Activated naive CD8-positive, alpha-beta T cell treated with anti-CD3 and anti-CD28 coated beads, Interleukin-2, amount 50 U/mL, for 24 hours (primary cell): Measurements from ENCODE around the gene IFNK.

Source experiments
- ATAC-seq: fragments of 150-1000 bp; cut with Tn5 transposase; one replicate; pipeline ENCODE4 v1.10.0; 2021
- DNase-seq: peaks from one replicate; pipeline ENCODE4 v3.0.0; 2021
- H3K27ac Mint-ChIP-seq: one replicate; pipeline ENCODE4 v1.8.0; 2021; ENCODE audit warnings: mild to moderate bottlenecking, mixed read lengths
- H3K27me3 Mint-ChIP-seq: one replicate; pipeline ENCODE4 v1.8.0; 2021; ENCODE audit warnings: mixed read lengths
- H3K36me3 Mint-ChIP-seq: one replicate; pipeline ENCODE4 v1.8.0; 2021; ENCODE audit warnings: low read depth, mixed read lengths
- H3K4me1 Mint-ChIP-seq: one replicate; pipeline ENCODE4 v1.8.0; 2021; ENCODE audit warnings: mixed read lengths
- H3K4me3 Mint-ChIP-seq: one replicate; pipeline ENCODE4 v1.8.0; 2021; ENCODE audit warnings: mild to moderate bottlenecking, moderate library complexity, mixed read lengths
- H3K9me3 Mint-ChIP-seq: one replicate; pipeline ENCODE4 v1.8.0; 2021; ENCODE audit warnings: mixed read lengths

IFNK gene

DNA sequence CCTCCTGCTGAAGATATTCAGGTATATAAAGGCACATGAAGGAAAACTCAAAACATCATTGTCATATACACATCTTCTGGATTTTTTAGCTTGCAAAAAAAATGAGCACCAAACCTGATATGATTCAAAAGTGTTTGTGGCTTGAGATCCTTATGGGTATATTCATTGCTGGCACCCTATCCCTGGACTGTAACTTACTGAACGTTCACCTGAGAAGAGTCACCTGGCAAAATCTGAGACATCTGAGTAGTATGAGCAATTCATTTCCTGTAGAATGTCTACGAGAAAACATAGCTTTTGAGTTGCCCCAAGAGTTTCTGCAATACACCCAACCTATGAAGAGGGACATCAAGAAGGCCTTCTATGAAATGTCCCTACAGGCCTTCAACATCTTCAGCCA, at the start of gene IFNK:
Gene IFNK (plus strand): TSS at position 55 of the 400 bp plus-strand sequence. CDS start 47 bp downstream, at position 102.
- Mint-ChIP-seq H3K9me3 (no peaks in the 10 kb centered on the region), H3K36me3 (no peaks in the 10 kb centered on the region)

GRCh38 chr9:27474305-27474704, 49.8 kb upstream of the IFNK start:
- Mint-ChIP-seq H3K27me3 (no peaks in the 10 kb centered on the region), H3K36me3 (peaks cover 3% of the 10 kb centered on the region), H3K4me3 (no peak overlapping the region), H3K27ac (no peak overlapping the region), H3K4me1 (peaks cover 6% of the 10 kb centered on the region), H3K9me3 (peaks cover 11% of the 10 kb centered on the region)
- ATAC-seq (no peak), DNase-seq (no peak)

More for the DNA sequence above, at the start of gene IFNK:
- no peak for ATAC-seq
- Mint-ChIP-seq H3K4me1 (peaks cover 9% of the 10 kb centered on the region), H3K4me3 (no peak within 1 kb of the TSS), H3K27ac (no peak within 1 kb of the TSS), H3K27me3 (peaks cover 22% of the 10 kb centered on the region)
- DNase-seq: no peak

DNA sequence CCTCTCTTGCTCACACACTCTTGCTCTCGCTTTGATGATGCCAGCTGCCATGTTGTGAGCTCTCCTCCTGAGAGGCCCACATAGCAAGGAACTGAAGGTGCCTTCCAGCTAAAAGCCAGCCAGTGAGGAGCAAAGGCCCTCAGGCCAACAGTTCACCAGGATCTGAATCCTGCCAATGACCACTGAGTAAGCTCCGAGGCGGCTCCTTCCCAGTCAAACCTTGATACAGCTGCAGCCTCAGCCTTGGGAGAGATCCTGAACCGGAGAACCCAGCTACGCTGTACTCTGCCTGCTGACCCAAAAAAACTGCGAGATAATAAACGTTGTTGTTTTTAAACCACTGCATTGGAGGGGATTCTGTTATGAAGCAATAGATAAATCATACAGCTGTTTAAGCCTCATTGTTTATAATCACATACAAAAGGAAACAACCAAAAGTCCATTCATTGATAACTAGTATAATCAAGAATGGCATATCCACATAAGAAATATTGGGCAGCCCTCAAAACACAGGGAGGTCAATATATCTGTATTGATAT, 49.0 kb upstream of the IFNK start:
- Mint-ChIP-seq H3K27ac (no peak overlapping the region), H3K9me3 (peaks cover 12% of the 10 kb centered on the region), H3K4me1 (peaks cover 6% of the 10 kb centered on the region), H3K4me3 (no peak overlapping the region), H3K27me3 (no peaks in the 10 kb centered on the region), H3K36me3 (peaks cover 3% of the 10 kb centered on the region)
- ATAC-seq (no peak), DNase-seq (no peak)

- Mint-ChIP-seq H3K27ac (no peak overlapping the region), H3K4me3 (no peak overlapping the region)
Measured at GRCh38 chr9:27476870-27477515, 47.1 kb upstream of the IFNK start.

DNA sequence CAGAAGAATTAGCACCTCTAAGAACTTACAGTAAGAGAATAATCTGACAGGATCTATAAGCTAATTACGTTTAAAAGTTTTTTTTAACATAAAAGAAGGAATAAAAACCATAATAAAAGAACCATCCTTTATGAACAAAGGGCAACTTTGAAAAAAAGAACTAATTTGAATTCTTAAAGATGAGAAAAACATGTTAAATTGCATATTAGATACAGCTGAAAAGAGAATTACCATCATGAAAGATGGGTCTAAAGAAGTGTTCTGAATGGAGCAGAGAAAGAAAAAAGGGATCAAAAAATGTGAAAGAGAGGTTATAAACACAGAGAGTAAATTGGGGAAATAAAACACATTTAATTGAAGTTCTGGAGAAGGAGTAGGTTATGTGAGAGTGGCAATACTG, 45.8 kb upstream of the IFNK start:
- no peak overlapping the region for H3K4me3 Mint-ChIP-seq
- ATAC-seq (no peak), DNase-seq (no peak)
- no peak overlapping the region for H3K27ac Mint-ChIP-seq
- H3K9me3 Mint-ChIP-seq: peaks cover 12% of the 10 kb centered on the region
- no peaks in the 10 kb centered on the region for H3K27me3 Mint-ChIP-seq
- peaks cover 6% of the 10 kb centered on the region for H3K4me1 Mint-ChIP-seq
- peaks cover 3% of the 10 kb centered on the region for H3K36me3 Mint-ChIP-seq

More at GRCh38 chr9:27476870-27477515, 47.1 kb upstream of the IFNK start:
- H3K27me3 Mint-ChIP-seq: no peaks in the 10 kb centered on the region
- peaks cover 12% of the 10 kb centered on the region for H3K9me3 Mint-ChIP-seq
- H3K36me3 Mint-ChIP-seq: peaks cover 3% of the 10 kb centered on the region
- H3K4me1 Mint-ChIP-seq: peaks cover 8% of the 10 kb centered on the region
- ATAC-seq (no peak), DNase-seq (no peak)

DNA sequence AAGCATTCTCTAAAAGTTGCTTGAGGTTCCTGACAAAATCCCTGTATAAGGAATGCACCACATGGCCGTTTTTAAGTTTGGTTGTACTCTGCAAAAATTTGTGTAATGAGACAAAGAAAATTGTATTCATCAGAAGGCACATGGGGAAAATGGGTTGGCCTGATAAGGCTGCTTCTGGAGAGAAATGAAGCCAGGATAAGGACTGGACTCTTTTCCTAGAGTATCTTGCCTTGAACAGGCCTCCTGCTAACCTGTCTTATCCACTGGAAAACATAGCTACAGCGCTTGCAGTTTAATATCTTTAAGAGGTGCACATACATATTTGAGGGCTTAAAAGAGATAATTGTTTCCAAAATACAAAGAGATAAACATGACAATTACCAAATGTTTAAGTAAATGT, 41.4 kb upstream of the IFNK start:
- Mint-ChIP-seq H3K36me3 (peaks cover 3% of the 10 kb centered on the region), H3K27me3 (no peaks in the 10 kb centered on the region), H3K4me1 (peaks cover 22% of the 10 kb centered on the region), H3K4me3 (no peak overlapping the region), H3K27ac (no peak overlapping the region), H3K9me3 (peaks cover 12% of the 10 kb centered on the region)
- ATAC-seq (no peak), DNase-seq (no peak)

DNA sequence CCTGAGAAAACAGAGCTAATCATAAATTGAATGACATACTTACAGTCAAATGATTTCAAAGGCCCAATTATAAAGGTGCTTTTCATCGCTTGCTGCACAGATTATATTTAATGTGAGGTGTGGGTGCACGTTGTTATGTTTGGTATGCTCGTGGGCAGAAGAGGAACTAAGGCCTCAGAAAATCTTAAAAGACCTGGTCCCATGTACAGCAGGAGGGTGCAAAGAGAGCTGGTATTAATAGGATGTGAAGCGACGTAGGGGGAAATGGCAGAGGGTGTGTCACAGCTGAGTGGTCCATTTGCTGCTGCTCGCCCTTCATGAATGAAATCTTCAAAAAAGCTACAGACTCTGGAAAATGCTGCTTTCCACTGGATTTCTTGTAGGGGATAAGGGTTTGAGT, 40.5 kb upstream of the IFNK start:
- Mint-ChIP-seq H3K4me1 (peaks cover 23% of the 10 kb centered on the region), H3K27ac (no peak overlapping the region), H3K9me3 (peaks cover 8% of the 10 kb centered on the region), H3K4me3 (no peak overlapping the region), H3K27me3 (no peaks in the 10 kb centered on the region), H3K36me3 (no peaks in the 10 kb centered on the region)
- no peak for ATAC-seq
- DNase-seq: no peak

DNA sequence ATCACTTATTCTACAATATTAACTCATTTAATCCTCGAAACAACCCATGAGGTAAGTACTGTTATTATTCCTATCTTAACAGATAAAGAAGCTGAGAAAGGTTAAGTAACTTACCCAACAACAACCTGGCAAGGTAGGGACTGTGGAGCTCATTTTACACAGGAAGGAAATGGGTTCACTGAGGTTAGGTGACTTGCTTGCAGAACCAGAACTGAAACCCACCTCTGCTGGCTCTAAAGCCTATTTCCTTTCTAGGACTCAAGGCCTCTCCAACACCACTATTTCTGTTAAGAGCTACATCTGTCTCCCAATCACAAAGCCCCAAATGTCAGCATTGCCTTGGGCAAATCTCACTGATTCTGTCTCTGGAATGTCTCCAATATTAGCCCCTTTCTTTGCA, 38.9 kb upstream of the IFNK start:
- peak overlapping the region; percentile 26 for H3K27ac Mint-ChIP-seq
- no peaks in the 10 kb centered on the region for H3K36me3 Mint-ChIP-seq
- no peak overlapping the region for H3K4me3 Mint-ChIP-seq
- DNase-seq (no peak), ATAC-seq (peak; percentile 44)
- H3K27me3 Mint-ChIP-seq: no peaks in the 10 kb centered on the region
- peaks cover 32% of the 10 kb centered on the region for H3K4me1 Mint-ChIP-seq
- H3K9me3 Mint-ChIP-seq: no peaks in the 10 kb centered on the region

DNA sequence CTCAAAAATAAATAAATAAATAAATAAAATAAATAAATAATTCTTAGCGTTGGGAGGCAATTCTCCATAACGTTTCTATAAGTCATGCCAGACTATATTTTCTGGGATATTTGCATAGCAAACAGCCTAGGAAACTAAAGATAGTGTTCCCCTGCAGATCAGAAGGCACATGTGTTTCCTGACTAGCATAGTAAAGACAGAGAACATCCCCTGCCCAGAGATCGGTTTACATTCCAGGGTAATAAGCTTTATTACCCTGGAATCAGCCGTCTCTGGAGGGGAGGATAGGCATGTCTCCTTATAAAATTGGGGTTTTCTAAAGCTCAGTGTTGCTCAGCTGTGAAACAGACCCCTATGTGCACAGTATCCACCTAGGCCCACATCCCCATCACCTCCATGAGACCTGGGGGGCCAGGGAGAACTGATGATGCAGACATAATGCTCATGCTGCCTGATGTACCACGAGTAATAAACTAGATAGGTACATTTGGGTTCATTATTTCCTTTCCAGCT, 36.9 kb upstream of the IFNK start:
- DNase-seq (no peak), ATAC-seq (no peak)
- Mint-ChIP-seq H3K36me3 (no peaks in the 10 kb centered on the region), H3K4me3 (no peak overlapping the region), H3K4me1 (peaks cover 34% of the 10 kb centered on the region), H3K27ac (no peak overlapping the region), H3K27me3 (no peaks in the 10 kb centered on the region), H3K9me3 (no peaks in the 10 kb centered on the region)

DNA sequence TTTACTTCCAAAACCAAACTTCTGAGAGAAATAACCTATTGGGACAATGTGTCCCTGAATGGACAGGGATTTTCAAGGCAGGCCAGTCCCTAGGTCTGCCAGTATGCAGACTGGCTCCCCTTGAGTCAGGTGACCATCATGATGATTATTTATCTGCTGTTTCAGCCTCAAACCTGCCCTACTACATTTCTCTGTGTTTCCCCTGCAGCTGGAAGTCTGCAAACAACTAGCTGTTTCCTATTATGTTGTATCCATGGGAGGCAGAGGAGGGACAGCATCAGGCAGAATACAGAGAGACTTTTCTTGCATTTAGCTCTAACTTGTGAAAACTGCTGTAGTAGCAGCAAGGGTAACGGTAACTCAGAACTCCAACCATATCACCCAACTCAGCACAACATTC, 36.2 kb upstream of the IFNK start:
- ATAC-seq (no peak), DNase-seq (no peak)
- H3K27ac Mint-ChIP-seq: no peak overlapping the region
- peaks cover 34% of the 10 kb centered on the region for H3K4me1 Mint-ChIP-seq
- no peak overlapping the region for H3K4me3 Mint-ChIP-seq
- H3K27me3 Mint-ChIP-seq: no peaks in the 10 kb centered on the region
- H3K9me3 Mint-ChIP-seq: no peaks in the 10 kb centered on the region
- no peaks in the 10 kb centered on the region for H3K36me3 Mint-ChIP-seq

- H3K27ac Mint-ChIP-seq: no peak overlapping the region
- no peak overlapping the region for H3K4me3 Mint-ChIP-seq
- no peaks in the 10 kb centered on the region for H3K9me3 Mint-ChIP-seq
- no peaks in the 10 kb centered on the region for H3K27me3 Mint-ChIP-seq
- ATAC-seq (peak; percentile 57), DNase-seq (no peak)
- H3K36me3 Mint-ChIP-seq: no peaks in the 10 kb centered on the region
- H3K4me1 Mint-ChIP-seq: peaks cover 33% of the 10 kb centered on the region
Measured at GRCh38 chr9:27489087-27489876, 34.8 kb upstream of the IFNK start.

DNA sequence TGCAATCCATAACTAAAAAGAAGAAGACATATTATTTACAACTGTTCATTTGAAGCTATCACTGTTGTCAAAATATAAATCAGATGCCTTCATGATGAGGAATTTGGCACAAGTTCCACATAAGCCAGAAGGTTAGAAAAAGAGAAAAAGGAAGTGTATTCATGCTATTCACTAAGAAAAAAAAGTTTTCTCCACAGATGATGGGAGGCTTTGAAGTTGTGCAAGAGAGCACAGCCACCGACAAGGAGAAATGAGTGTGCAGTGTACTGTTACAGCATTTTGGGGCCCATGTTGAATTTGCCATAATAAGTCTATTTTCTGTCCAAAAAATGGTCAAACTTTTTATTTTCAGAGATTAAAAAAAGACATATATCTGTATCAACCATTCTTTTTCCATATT, 32.9 kb upstream of the IFNK start:
- Mint-ChIP-seq H3K4me1 (peaks cover 15% of the 10 kb centered on the region), H3K36me3 (no peaks in the 10 kb centered on the region), H3K9me3 (no peaks in the 10 kb centered on the region), H3K27ac (no peak overlapping the region), H3K27me3 (no peaks in the 10 kb centered on the region), H3K4me3 (no peak overlapping the region)
- DNase-seq (no peak), ATAC-seq (no peak)

GRCh38 chr9:27495480-27496134, 28.5 kb upstream of the IFNK start:
- no peak for DNase-seq
- H3K27ac Mint-ChIP-seq: no peak overlapping the region
- peaks cover 19% of the 10 kb centered on the region for H3K4me1 Mint-ChIP-seq
- no peaks in the 10 kb centered on the region for H3K36me3 Mint-ChIP-seq
- no peaks in the 10 kb centered on the region for H3K9me3 Mint-ChIP-seq
- ATAC-seq: no peak
- H3K4me3 Mint-ChIP-seq: no peak overlapping the region
- no peaks in the 10 kb centered on the region for H3K27me3 Mint-ChIP-seq

GRCh38 chr9:27496135-27496504, 28.0 kb upstream of the IFNK start:
- H3K27me3 Mint-ChIP-seq: peaks cover 2% of the 10 kb centered on the region
- no peaks in the 10 kb centered on the region for H3K36me3 Mint-ChIP-seq
- peaks cover 17% of the 10 kb centered on the region for H3K4me1 Mint-ChIP-seq
- H3K9me3 Mint-ChIP-seq: no peaks in the 10 kb centered on the region
- ATAC-seq (no peak), DNase-seq (no peak)
- H3K27ac Mint-ChIP-seq: no peak overlapping the region
- H3K4me3 Mint-ChIP-seq: no peak overlapping the region
